AG08395 (cell line): ENCODE results near the gene PPP1R13B.
"Not testable (repeated sequence)": the region's sequence is repeated elsewhere in the genome, so short reads cannot be mapped to it uniquely, and the experiment has no call there.

Source experiments
- DNase-seq: peaks from one replicate; pipeline ENCODE4 v3.0.0; 2012; ENCODE audit warnings: mixed read lengths, low spot score

PPP1R13B gene

GRCh38 chr14:103788086-103788485 lies 59.3 kb downstream of the PPP1R13B start:
- DNase-seq = no peak

- no peak for DNase-seq
Measured at GRCh38 chr14:103782376-103782775, 65.0 kb downstream of the PPP1R13B start.

- DNase-seq = not testable (repeated sequence)
Measured at GRCh38 chr14:103776319-103776718, 71.1 kb downstream of the PPP1R13B start.

- DNase-seq = no peak
Measured at GRCh38 chr14:103775506-103775905, 71.9 kb downstream of the PPP1R13B start.

GRCh38 chr14:103773521-103773920 lies 73.9 kb downstream of the PPP1R13B start:
- DNase-seq = no peak

- DNase-seq = no peak
Measured at GRCh38 chr14:103772078-103772712, 75.2 kb downstream of the PPP1R13B start.

- no peak for DNase-seq
Measured at GRCh38 chr14:103770902-103771301, 76.5 kb downstream of the PPP1R13B start.

- no peak for DNase-seq
Measured at GRCh38 chr14:103770500-103770899, 76.9 kb downstream of the PPP1R13B start.

- no peak for DNase-seq
Measured at GRCh38 chr14:103767336-103767894, 80.0 kb downstream of the PPP1R13B start.

- DNase-seq = no peak
Measured at GRCh38 chr14:103765526-103765925, 81.8 kb downstream of the PPP1R13B start.

GRCh38 chr14:103763730-103764488 lies 83.5 kb downstream of the PPP1R13B start:
- DNase-seq = no peak

GRCh38 chr14:103762541-103762940 lies 84.8 kb downstream of the PPP1R13B start:
- no peak for DNase-seq

GRCh38 chr14:103762036-103762435 lies 85.3 kb downstream of the PPP1R13B start:
- DNase-seq = peak; percentile 25

GRCh38 chr14:103758059-103758776 lies 89.2 kb downstream of the PPP1R13B start:
- DNase-seq = no peak

GRCh38 chr14:103755060-103755459 lies 92.3 kb downstream of the PPP1R13B start:
- no peak for DNase-seq

GRCh38 chr14:103753774-103754173 lies 93.6 kb downstream of the PPP1R13B start:
- DNase-seq = no peak

GRCh38 chr14:103749860-103750259 lies 97.5 kb downstream of the PPP1R13B start:
- no peak for DNase-seq

GRCh38 chr14:103749452-103749851 lies 97.9 kb downstream of the PPP1R13B start:
- DNase-seq = no peak

GRCh38 chr14:103748534-103748857 lies 98.9 kb downstream of the PPP1R13B start:
- no peak for DNase-seq

- DNase-seq = peak; percentile 26
Measured at GRCh38 chr14:103746701-103747100, 100.7 kb downstream of the PPP1R13B start.

- no peak for DNase-seq
Measured at GRCh38 chr14:103745424-103745823, 102.0 kb downstream of the PPP1R13B start.

GRCh38 chr14:103744621-103745395 lies 102.6 kb downstream of the PPP1R13B start:
- DNase-seq = no peak
